WERI-Rb-1 (cell line): ENCODE measurements around the gene TMIGD2.
"Not testable (repeated sequence)": the region's sequence is repeated elsewhere in the genome, so short reads cannot be mapped to it uniquely, and the experiment has no call there.

Experiments used
- DNase-seq: peaks from one replicate; pipeline ENCODE4 v3.0.0-alpha.2; 2020
- H3K27ac ChIP-seq: fragments of 250-450 bp; sonication (Bioruptor Pico); 2 replicates; pipeline ENCODE4 v1.5.1; 2020; ENCODE audit warnings: mild to moderate bottlenecking, moderate library complexity
- H3K27me3 ChIP-seq: fragments of 250-450 bp; sonication (Bioruptor Pico); 2 replicates; pipeline ENCODE4 v1.5.1; 2021; ENCODE audit warnings: mild to moderate bottlenecking, low read depth, moderate library complexity; ENCODE audit not compliant: insufficient read depth, severe bottlenecking
- H3K36me3 ChIP-seq: fragments of 250-450 bp; sonication (Bioruptor Pico); 2 replicates; pipeline ENCODE4 v1.5.1; 2020; ENCODE audit warnings: mild to moderate bottlenecking, moderate library complexity
- H3K4me3 ChIP-seq: 2 replicates; pipeline ENCODE4 v1.5.1; 2011; ENCODE audit warnings: low read depth, mild to moderate bottlenecking, control low read depth, low read length
- H3K9me3 ChIP-seq: fragments of 250-450 bp; sonication (Bioruptor Pico); 2 replicates; pipeline ENCODE4 v1.5.1; 2021; ENCODE audit warnings: mild to moderate bottlenecking, moderate library complexity; ENCODE audit not compliant: severe bottlenecking
- TF ChIP-seq, protein P1 (sequence below): IDR thresholded peaks from 2 replicates; pipeline ENCODE4 v1.5.1; 2011; ENCODE audit warnings: low read depth, mild to moderate bottlenecking, control low read depth, inconsistent platforms, low read length

TMIGD2 gene

DNA sequence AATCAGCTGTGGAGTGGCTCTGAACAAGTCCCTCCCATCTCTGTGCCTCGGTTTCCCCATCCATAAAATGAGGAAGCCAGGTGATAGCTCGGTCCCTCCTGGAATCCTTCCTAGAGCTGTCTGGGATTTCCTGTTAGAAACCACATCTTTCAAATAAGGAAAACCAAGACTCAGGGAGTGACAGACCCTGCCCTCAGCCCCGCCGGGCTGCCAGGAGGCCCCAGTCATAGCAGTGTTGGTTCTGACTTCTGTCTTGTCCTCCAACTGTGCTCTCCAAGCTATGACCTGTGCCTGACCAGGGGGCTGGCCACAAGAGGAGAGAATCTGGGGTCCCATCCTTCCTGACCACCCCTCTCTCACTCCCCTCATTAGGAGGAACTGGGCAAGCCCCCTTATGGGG lies 24.2 kb downstream of the TMIGD2 start:
- Histone ChIP-seq H3K9me3 (no peaks in the 10 kb centered on the region), H3K4me3 (no peak overlapping the region), H3K27me3 (no peaks in the 10 kb centered on the region), H3K27ac (peak overlapping the region; percentile 62), H3K36me3 (peaks cover 3% of the 10 kb centered on the region; the same call in 1 of the 2 replicates)
- no peak for DNase-seq
- TF ChIP-seq, protein P1, sequence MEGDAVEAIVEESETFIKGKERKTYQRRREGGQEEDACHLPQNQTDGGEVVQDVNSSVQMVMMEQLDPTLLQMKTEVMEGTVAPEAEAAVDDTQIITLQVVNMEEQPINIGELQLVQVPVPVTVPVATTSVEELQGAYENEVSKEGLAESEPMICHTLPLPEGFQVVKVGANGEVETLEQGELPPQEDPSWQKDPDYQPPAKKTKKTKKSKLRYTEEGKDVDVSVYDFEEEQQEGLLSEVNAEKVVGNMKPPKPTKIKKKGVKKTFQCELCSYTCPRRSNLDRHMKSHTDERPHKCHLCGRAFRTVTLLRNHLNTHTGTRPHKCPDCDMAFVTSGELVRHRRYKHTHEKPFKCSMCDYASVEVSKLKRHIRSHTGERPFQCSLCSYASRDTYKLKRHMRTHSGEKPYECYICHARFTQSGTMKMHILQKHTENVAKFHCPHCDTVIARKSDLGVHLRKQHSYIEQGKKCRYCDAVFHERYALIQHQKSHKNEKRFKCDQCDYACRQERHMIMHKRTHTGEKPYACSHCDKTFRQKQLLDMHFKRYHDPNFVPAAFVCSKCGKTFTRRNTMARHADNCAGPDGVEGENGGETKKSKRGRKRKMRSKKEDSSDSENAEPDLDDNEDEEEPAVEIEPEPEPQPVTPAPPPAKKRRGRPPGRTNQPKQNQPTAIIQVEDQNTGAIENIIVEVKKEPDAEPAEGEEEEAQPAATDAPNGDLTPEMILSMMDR: no peak

DNA sequence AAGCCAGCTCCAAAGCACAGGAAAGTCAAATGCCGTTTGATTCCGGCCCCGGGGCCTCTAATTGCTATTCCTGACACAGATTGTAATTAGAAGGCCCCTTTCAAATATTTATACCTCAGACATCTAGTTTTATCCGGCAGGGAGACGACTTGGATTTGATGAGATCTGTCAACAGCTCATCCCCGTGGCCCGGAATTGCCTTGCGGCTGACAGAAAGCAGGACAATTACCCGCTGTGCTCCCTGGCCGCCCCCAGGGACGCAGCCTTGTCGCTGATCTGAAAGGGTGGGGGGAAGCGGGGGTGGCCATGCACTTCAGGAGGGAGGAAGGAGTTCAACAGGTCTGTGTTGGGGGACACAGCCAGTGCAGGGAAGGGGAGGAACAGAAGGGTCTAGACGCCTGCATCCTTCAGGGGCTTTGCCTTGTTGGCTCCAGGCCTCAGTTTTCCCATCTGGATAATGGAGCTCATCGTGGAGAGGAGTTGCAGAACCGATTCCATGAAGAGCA lies 24.9 kb downstream of the TMIGD2 start:
- Histone ChIP-seq H3K36me3 (no peaks in the 10 kb centered on the region), H3K27ac (peak overlapping the region; percentile 39), H3K4me3 (no peak overlapping the region), H3K27me3 (no peaks in the 10 kb centered on the region), H3K9me3 (no peaks in the 10 kb centered on the region)
- TF ChIP-seq, protein P1: no peak
- DNase-seq: peak; percentile 49

DNA sequence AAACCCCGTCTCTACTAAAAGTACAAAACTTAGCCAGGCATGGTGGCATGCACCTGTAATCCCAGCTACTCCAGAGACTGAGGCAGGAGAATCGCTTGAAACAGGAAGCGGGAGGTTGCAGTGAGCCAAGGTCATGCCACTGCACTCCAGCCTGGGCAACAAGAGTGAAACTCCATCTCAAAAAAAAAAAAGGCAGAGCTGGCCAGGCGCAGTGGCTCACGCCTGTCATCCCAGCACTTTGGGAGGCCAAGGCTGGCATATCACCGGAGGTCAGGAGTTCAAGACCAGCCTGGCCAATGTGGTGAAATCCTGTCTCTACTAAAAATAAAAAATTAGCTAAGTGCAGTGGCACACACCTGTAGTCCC lies 27.9 kb downstream of the TMIGD2 start:
- not testable (repeated sequence) for DNase-seq, H3K36me3 ChIP-seq, H3K4me3 ChIP-seq, H3K9me3 ChIP-seq, H3K27ac ChIP-seq, H3K27me3 ChIP-seq

DNA sequence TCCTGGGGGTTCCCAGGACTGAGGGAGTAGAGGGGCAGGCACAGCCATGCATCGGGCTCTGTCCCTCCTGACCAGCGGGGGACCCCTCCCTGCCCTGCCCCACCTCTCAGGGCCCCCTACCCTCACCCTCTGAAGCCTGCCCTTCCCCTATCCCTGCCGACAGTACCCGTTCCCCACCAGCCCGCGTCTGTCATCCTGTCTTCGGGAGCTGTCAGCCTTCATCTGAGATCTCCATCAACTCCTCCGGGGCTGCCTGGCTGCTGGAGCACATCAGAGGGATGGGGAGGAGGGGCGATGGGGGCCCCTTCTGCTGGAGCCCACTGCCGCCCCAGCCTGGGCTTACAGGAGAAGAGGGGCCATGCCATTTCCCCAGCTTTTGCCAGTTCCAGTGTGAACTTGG lies 29.3 kb downstream of the TMIGD2 start:
- Histone ChIP-seq H3K27ac (no peak overlapping the region), H3K36me3 (peaks cover 13% of the 10 kb centered on the region), H3K27me3 (no peaks in the 10 kb centered on the region), H3K9me3 (no peaks in the 10 kb centered on the region), H3K4me3 (no peak overlapping the region)
- TF ChIP-seq, protein P1: no peak
- no peak for DNase-seq

DNA sequence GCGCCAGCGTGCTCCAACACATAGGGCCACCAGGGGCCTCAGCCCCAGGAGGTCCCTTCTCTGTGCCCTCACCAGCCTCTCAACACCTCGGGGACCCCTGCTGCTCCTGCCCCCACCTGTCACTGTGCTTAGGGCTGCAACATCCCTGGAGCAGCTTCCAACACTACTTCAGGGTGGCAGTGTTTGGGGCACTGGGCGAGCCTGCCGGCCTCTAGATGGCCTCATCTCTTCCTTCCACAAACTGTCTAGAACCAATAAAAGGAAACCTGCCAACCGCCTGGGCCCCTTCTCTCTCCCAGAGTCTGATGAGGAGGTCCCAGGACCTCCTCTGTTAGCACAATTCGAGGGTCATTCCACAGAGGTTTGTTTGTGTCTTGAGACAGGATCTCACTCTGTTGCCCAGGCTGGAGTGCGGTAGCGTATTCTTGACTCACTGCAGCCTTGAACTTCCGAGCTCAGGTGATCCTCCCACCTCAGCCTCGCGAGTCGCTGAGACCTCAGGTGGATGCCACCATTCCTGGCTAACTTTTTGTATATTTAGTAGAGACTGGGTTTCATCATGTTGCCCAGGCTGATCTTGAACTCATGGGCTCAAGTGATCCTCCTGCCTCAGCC lies 33.3 kb downstream of the TMIGD2 start:
- no peak for DNase-seq
- Histone ChIP-seq H3K4me3 (no peak overlapping the region), H3K27me3 (no peaks in the 10 kb centered on the region), H3K27ac (no peak overlapping the region), H3K36me3 (peaks cover 20% of the 10 kb centered on the region), H3K9me3 (no peaks in the 10 kb centered on the region)
- TF ChIP-seq, protein P1: no peak

DNA sequence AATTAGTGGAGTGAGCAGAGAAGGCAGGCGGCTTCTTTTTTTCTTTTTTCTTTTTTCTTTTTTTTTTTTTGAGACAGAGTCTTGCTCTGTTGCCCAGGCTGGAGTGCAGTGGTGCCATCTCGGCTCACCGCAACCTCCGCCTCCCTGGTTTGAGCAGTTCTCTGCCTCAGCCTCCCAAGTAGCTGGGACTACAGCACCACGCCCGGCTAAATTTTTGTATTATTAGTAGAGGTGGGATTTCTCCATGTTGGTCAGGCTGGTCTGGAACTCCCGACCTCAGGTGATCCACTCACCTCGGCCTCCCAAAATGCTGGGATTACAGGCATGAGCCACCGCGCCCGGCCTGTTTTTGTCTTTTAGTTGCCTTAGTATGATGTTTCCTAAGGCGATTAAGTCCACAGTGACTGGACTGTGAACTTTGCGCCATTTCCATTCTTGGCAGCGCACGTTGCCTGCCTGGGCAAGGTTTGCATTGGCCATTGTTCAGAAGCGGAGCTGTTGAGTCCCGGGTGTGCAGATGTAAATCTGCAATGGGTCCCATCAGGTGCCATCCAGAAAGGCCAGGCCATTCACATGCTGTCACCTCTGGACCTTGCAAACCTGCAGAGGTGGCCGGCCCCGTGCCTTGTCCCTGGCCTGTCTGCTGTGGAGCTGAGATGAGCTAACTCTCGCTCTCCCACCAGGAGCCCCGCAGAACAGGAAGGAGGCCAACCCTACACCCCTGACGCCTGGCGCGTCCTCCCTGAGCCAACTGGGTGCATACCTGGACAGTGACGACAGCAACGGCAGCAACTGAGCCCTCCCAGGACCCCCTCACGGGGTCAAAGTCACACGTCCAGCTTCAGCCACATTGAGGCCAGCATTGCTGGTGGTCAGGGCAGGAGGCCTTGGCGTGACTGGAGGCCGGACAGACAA lies 34.0 kb downstream of the TMIGD2 start:
- DNase-seq: no peak
- TF ChIP-seq, protein P1: no peak
- Histone ChIP-seq H3K27me3 (no peaks in the 10 kb centered on the region), H3K36me3 (peaks cover 20% of the 10 kb centered on the region), H3K27ac (no peak overlapping the region), H3K4me3 (no peak overlapping the region), H3K9me3 (no peaks in the 10 kb centered on the region)
